Spinal cord (tissue), 10 donors: ENCODE measurements around the gene SANBR. TPM values are rescaled to one million over a fixed set of nuclear protein-coding genes. Genes with fewer than 3 reads are reported as not detected.

Experiments
- DNase-seq, 6 donors: peaks; one replicate each; pipeline versions ENCODE4 v3.0.0 to v3.0.0-alpha.2; 2013 to 2015; ENCODE audit warnings: low spot score in 6 of 6, low read depth in 4 of 6
- H3K27ac ChIP-seq: one replicate; pipeline ENCODE4 v1.5.1; 2013; ENCODE audit warnings: low read depth, low read length, control low read depth
- H3K27me3 ChIP-seq: one replicate; pipeline ENCODE4 v1.6.1; 2013; ENCODE audit warnings: low read length; ENCODE audit not compliant: control insufficient read depth, insufficient read depth
- H3K36me3 ChIP-seq: one replicate; pipeline ENCODE4 v1.6.1; 2013; ENCODE audit warnings: low read length; ENCODE audit not compliant: control insufficient read depth, insufficient read depth
- H3K4me1 ChIP-seq: one replicate; pipeline ENCODE4 v1.6.1; 2013; ENCODE audit warnings: low read length; ENCODE audit not compliant: control insufficient read depth, insufficient read depth
- H3K4me3 ChIP-seq: one replicate; pipeline ENCODE4 v1.5.1; 2013; ENCODE audit warnings: low read depth, low read length, control low read depth
- H3K9me3 ChIP-seq: one replicate; pipeline ENCODE4 v1.6.1; 2013; ENCODE audit warnings: low read length; ENCODE audit not compliant: control insufficient read depth, insufficient read depth
- WGBS: methylation state at CpG from one replicate; pipeline ENCODE4 v1.1.5; 2013; ENCODE audit warnings: missing lambda C conversion rate; ENCODE audit not compliant: insufficient coverage; 5-methylcytosine and 5-hydroxymethylcytosine counted together
- long read RNA-seq, 4 donors: transcript quantifications; one replicate each; lab custom pipeline, GENCODE V29; 2026
- polyA plus RNA-seq, 2 donors: library from polyadenylated mRNA; unstranded; fragments of 120-200 nt; gene quantifications; one replicate each; pipeline ENCODE4 v1.2.1, GENCODE V29; 2013; ENCODE audit not compliant: insufficient read length in 2 of 2
- total RNA-seq, 2 donors: library from RNA; depleted of rRNA in 1 of 2; stranded (reverse); fragments of 120-200 nt in 1 of 2; fragments of >200 nt in 1 of 2; gene quantifications; one replicate each; pipeline versions ENCODE4 v1.2.3 to v1.2.4, GENCODE V29; 2013 to 2014
- donor health status: healthy.

Gene SANBR
- total RNA-seq (10 to 100 TPM; 28.9 to 55.7 TPM), polyA plus RNA-seq (10 to 100 TPM; 35.1 to 50.9 TPM)
- long read RNA-seq, donor 1, full-length matches to known transcripts = 2 of 14 reads
- long read RNA-seq, donor 1, partial matches to known transcripts = 12 of 14 reads
- long read RNA-seq, donor 1, other reads (novel, unspliced or antisense) = 0 of 14 reads
- long read RNA-seq, donor 2 = 0 reads
- long read RNA-seq, donor 3, full-length matches to known transcripts = 1 of 1 reads
- long read RNA-seq, donor 3, partial matches to known transcripts = 0 of 1 reads
- long read RNA-seq, donor 3, other reads (novel, unspliced or antisense) = 0 of 1 reads
- long read RNA-seq, donor 4 = 0 reads

- peak within 1 kb of the TSS; percentile 63 for H3K4me3 ChIP-seq
- H3K9me3 ChIP-seq = no peaks in the 10 kb centered on the region
- H3K27ac ChIP-seq = peak within 1 kb of the TSS; percentile 52
- no peaks in the 10 kb centered on the region for H3K27me3 ChIP-seq
- WGBS = under 1% methylated on average over 107 of the region's 112 CpGs
- peaks cover 4% of the 10 kb centered on the region for H3K36me3 ChIP-seq
- peak; percentile 6 to 98 (median 84) for DNase-seq
- H3K4me1 ChIP-seq = peaks cover 4% of the 10 kb centered on the region
Measured at GRCh38 chr2:61065714-61066709, at the start of gene SANBR. Gene SANBR (plus strand): TSS chr2:61065871. CDS start chr2:61070351, 4,480 bp downstream.

- no CpG with 5 or more reads among the region's 2 CpGs for WGBS
- Histone ChIP-seq H3K4me1 (no peaks in the 10 kb centered on the region), H3K4me3 (peak overlapping the region; percentile 99), H3K9me3 (no peaks in the 10 kb centered on the region), H3K27me3 (no peaks in the 10 kb centered on the region), H3K36me3 (peaks cover 2% of the 10 kb centered on the region), H3K27ac (no peak overlapping the region)
- no peak for DNase-seq
Measured at GRCh38 chr2:61015976-61016375, 49.7 kb upstream of the SANBR start.

- Histone ChIP-seq H3K4me1 (no peaks in the 10 kb centered on the region), H3K27me3 (no peaks in the 10 kb centered on the region), H3K4me3 (peak overlapping the region; percentile 99), H3K36me3 (peaks cover 5% of the 10 kb centered on the region), H3K9me3 (no peaks in the 10 kb centered on the region), H3K27ac (peak overlapping the region; percentile 97)
- peak in 2 of 6 donors; percentile 1 to 5 for DNase-seq
- 0% methylated on average over 5 of the region's 16 CpGs for WGBS
Measured at GRCh38 chr2:61016392-61017002, 49.2 kb upstream of the SANBR start.

GRCh38 chr2:61017003-61017555 is 48.6 kb upstream of the SANBR start:
- Histone ChIP-seq H3K27ac (peak overlapping the region; percentile 97), H3K36me3 (peaks cover 5% of the 10 kb centered on the region), H3K27me3 (no peaks in the 10 kb centered on the region), H3K9me3 (no peaks in the 10 kb centered on the region), H3K4me1 (no peaks in the 10 kb centered on the region), H3K4me3 (peak overlapping the region; percentile 99)
- 0% methylated on average over 27 of the region's 27 CpGs for WGBS
- DNase-seq = peak; percentile 66 to 94 (median 84)

GRCh38 chr2:61017556-61018317 is 47.9 kb upstream of the SANBR start, which contains the start of the genes PEX13 and PUS10:
Gene PEX13 (plus strand): TSS chr2:61017720. CDS start chr2:61017760, 40 bp downstream.
Gene PUS10 (minus strand): TSS chr2:61018255. CDS start chr2:61011890, 6,365 bp downstream.
- DNase-seq = peak; percentile 15 to 93 (median 82)
- H3K36me3 ChIP-seq = peaks cover 5% of the 10 kb centered on the region
- no peaks in the 10 kb centered on the region for H3K9me3 ChIP-seq
- no peaks in the 10 kb centered on the region for H3K4me1 ChIP-seq
- H3K27ac ChIP-seq = peak within 1 kb of the TSS; percentile 97
- peak within 1 kb of the TSS; percentile 99 for H3K4me3 ChIP-seq
- WGBS = under 1% methylated on average over 22 of the region's 39 CpGs
- H3K27me3 ChIP-seq = no peaks in the 10 kb centered on the region

GRCh38 chr2:61018318-61018755 is 47.3 kb upstream of the SANBR start:
- Histone ChIP-seq H3K36me3 (peaks cover 5% of the 10 kb centered on the region), H3K4me1 (no peaks in the 10 kb centered on the region), H3K27ac (peak overlapping the region; percentile 97), H3K9me3 (no peaks in the 10 kb centered on the region), H3K4me3 (peak overlapping the region; percentile 99), H3K27me3 (no peaks in the 10 kb centered on the region)
- peak in 2 of 6 donors; percentile 1 to 6 for DNase-seq
- 0% methylated on average over 3 of the region's 7 CpGs for WGBS

- Histone ChIP-seq H3K4me3 (peak overlapping the region; percentile 99), H3K36me3 (peaks cover 8% of the 10 kb centered on the region)
Measured at GRCh38 chr2:61018798-61019197, 46.9 kb upstream of the SANBR start.

GRCh38 chr2:61021228-61021660 is 44.4 kb upstream of the SANBR start:
- 85% methylated on average over 6 of the region's 6 CpGs for WGBS
- H3K4me1 ChIP-seq = no peaks in the 10 kb centered on the region
- H3K27ac ChIP-seq = no peak overlapping the region
- peaks cover 14% of the 10 kb centered on the region for H3K36me3 ChIP-seq
- no peaks in the 10 kb centered on the region for H3K9me3 ChIP-seq
- DNase-seq = no peak
- no peaks in the 10 kb centered on the region for H3K27me3 ChIP-seq
- no peak overlapping the region for H3K4me3 ChIP-seq

More at GRCh38 chr2:61018798-61019197, 46.9 kb upstream of the SANBR start:
- no CpG with 5 or more reads among the region's 6 CpGs for whole genome bisulfite sequencing
- Histone ChIP-seq H3K27me3 (no peaks in the 10 kb centered on the region), H3K9me3 (no peaks in the 10 kb centered on the region), H3K4me1 (no peaks in the 10 kb centered on the region), H3K27ac (no peak overlapping the region)
- no peak for DNase-seq
